SH-SY5Y (cell line): Measurements from ENCODE around the gene L3MBTL3.

Source experiments
- GATA2 ChIP-seq: IDR thresholded peaks from 2 replicates; pipeline ENCODE4 v1.6.1; 2011; ENCODE audit warnings: mild to moderate bottlenecking, low read depth, low read length
- GATA3 ChIP-seq: IDR thresholded peaks from 2 replicates; pipeline ENCODE4 v1.6.1; 2011; ENCODE audit warnings: low read depth, mild to moderate bottlenecking, low read length, moderate library complexity

GRCh38 chr6:130116273-130116672 lies 97.9 kb downstream of the L3MBTL3 start:
- TF ChIP-seq GATA3: no peak
- TF ChIP-seq GATA2: no peak
